Medulla oblongata (tissue), 1 donor: ENCODE data around the gene SPATS2L.

Experiments
- DNase-seq: peaks from one replicate; pipeline ENCODE4 v3.0.0-alpha.2; 2015; ENCODE audit errors: extremely low spot score

SPATS2L gene

GRCh38 chr2:200506679-200507078 lies 200.2 kb downstream of the SPATS2L start:
- DNase-seq, result no peak

- DNase-seq, result no peak
Observed at GRCh38 chr2:200507179-200507578, 200.7 kb downstream of the SPATS2L start.

- peak; percentile 19 for DNase-seq
Observed at GRCh38 chr2:200509235-200509611, 202.7 kb downstream of the SPATS2L start.

GRCh38 chr2:200509612-200510433 lies 203.3 kb downstream of the SPATS2L start, which contains the start of gene KCTD18:
Gene KCTD18 (minus strand): TSS chr2:200510068. CDS start chr2:200507016, 3,052 bp downstream.
- DNase-seq, result peak; percentile 92

- no peak for DNase-seq
Observed at GRCh38 chr2:200515155-200515554, 208.7 kb downstream of the SPATS2L start.

- DNase-seq, result no peak
Observed at GRCh38 chr2:200523158-200523557, 216.7 kb downstream of the SPATS2L start.

- no peak for DNase-seq
Observed at GRCh38 chr2:200523604-200524003, 217.1 kb downstream of the SPATS2L start.

- no peak for DNase-seq
Observed at GRCh38 chr2:200525066-200525465, 218.6 kb downstream of the SPATS2L start.

GRCh38 chr2:200525551-200525881 lies 219.0 kb downstream of the SPATS2L start:
- DNase-seq, result no peak

GRCh38 chr2:200525882-200526651 lies 219.6 kb downstream of the SPATS2L start, which contains the start of gene SGO2:
Gene SGO2 (plus strand): TSS chr2:200526207. CDS start chr2:200532976, 6,769 bp downstream.
- DNase-seq, result peak; percentile 97

GRCh38 chr2:200528228-200528627 lies 221.7 kb downstream of the SPATS2L start:
- no peak for DNase-seq
